ENCODE measurements around the gene DMAC2L.

The DMAC2L gene

GRCh38 chr14:50321009-50321660, 9.0 kb downstream of the DMAC2L start:
- DNase-seq (ENCODE audit: extremely low read depth in 1 of 2, low read depth in 1 of 2): peak in 1 of 2 donors; percentile 58

- no peak for DNase-seq (ENCODE audit: extremely low read depth in 1 of 2, low read depth in 1 of 2)
Observed at GRCh38 chr14:50331596-50331995, 19.5 kb downstream of the DMAC2L start.

- no peak for DNase-seq (ENCODE audit: extremely low read depth in 1 of 2, low read depth in 1 of 2)
Observed at GRCh38 chr14:50333014-50333509, 20.9 kb downstream of the DMAC2L start.

GRCh38 chr14:50334211-50334610, 22.1 kb downstream of the DMAC2L start:
- DNase-seq (ENCODE audit: extremely low read depth in 1 of 2, low read depth in 1 of 2): no peak

- no peak for DNase-seq (ENCODE audit: extremely low read depth in 1 of 2, low read depth in 1 of 2)
Observed at GRCh38 chr14:50335389-50335788, 23.3 kb downstream of the DMAC2L start.

GRCh38 chr14:50335989-50336824, 24.1 kb downstream of the DMAC2L start:
- DNase-seq (ENCODE audit: extremely low read depth in 1 of 2, low read depth in 1 of 2): no peak

- no peak for DNase-seq (ENCODE audit: extremely low read depth in 1 of 2, low read depth in 1 of 2)
Observed at GRCh38 chr14:50338587-50338986, 26.5 kb downstream of the DMAC2L start.

- no peak for DNase-seq (ENCODE audit: extremely low read depth in 1 of 2, low read depth in 1 of 2)
Observed at GRCh38 chr14:50339178-50339804, 27.2 kb downstream of the DMAC2L start.

- no peak for DNase-seq (ENCODE audit: extremely low read depth in 1 of 2, low read depth in 1 of 2)
Observed at GRCh38 chr14:50340045-50340444, 27.9 kb downstream of the DMAC2L start.

- no peak for DNase-seq (ENCODE audit: extremely low read depth in 1 of 2, low read depth in 1 of 2)
Observed at GRCh38 chr14:50340963-50341362, 28.8 kb downstream of the DMAC2L start.

- DNase-seq (ENCODE audit: extremely low read depth in 1 of 2, low read depth in 1 of 2): peak in 1 of 2 donors; percentile 32
Observed at GRCh38 chr14:50342221-50343078, 30.3 kb downstream of the DMAC2L start.

GRCh38 chr14:50343434-50343833, 31.3 kb downstream of the DMAC2L start:
- no peak for DNase-seq (ENCODE audit: extremely low read depth in 1 of 2, low read depth in 1 of 2)

- peak; percentile 56 to 81 for DNase-seq (ENCODE audit: extremely low read depth in 1 of 2, low read depth in 1 of 2)
Observed at GRCh38 chr14:50344116-50344775, 32.1 kb downstream of the DMAC2L start.

GRCh38 chr14:50344876-50345563, 32.9 kb downstream of the DMAC2L start:
- DNase-seq (ENCODE audit: extremely low read depth in 1 of 2, low read depth in 1 of 2): no peak

- DNase-seq (ENCODE audit: extremely low read depth in 1 of 2, low read depth in 1 of 2): no peak
Observed at GRCh38 chr14:50345846-50346422, 33.8 kb downstream of the DMAC2L start.

- DNase-seq (ENCODE audit: extremely low read depth in 1 of 2, low read depth in 1 of 2): no peak
Observed at GRCh38 chr14:50347521-50347920, 35.4 kb downstream of the DMAC2L start.

- no peak for DNase-seq (ENCODE audit: extremely low read depth in 1 of 2, low read depth in 1 of 2)
Observed at GRCh38 chr14:50348933-50349332, 36.8 kb downstream of the DMAC2L start.

- DNase-seq (ENCODE audit: extremely low read depth in 1 of 2, low read depth in 1 of 2): no peak
Observed at GRCh38 chr14:50350975-50351374, 38.9 kb downstream of the DMAC2L start.

- DNase-seq (ENCODE audit: extremely low read depth in 1 of 2, low read depth in 1 of 2): no peak
Observed at GRCh38 chr14:50352584-50352983, 40.5 kb downstream of the DMAC2L start.
